ENCODE measurements around the gene FREY1. TPM values are rescaled to one million over a fixed set of nuclear protein-coding genes. Genes with fewer than 3 reads are reported as not detected.

Gene FREY1
- total RNA-seq (under 1 TPM; 0.35 to 0.89 TPM), polyA plus RNA-seq (ENCODE audit: insufficient read length in 6 of 6) (under 1 TPM in 4 of 6 donors, not detected in 2; 0.21 to 0.52 (median 0.38) TPM)
- long read RNA-seq, donor 1, result 0 reads
- long read RNA-seq, donor 2, result 0 reads
- long read RNA-seq, donor 3, result 0 reads
- long read RNA-seq, donor 4, result 0 reads
- long read RNA-seq, donor 5, result 0 reads
- long read RNA-seq, donor 6, result 0 reads
- long read RNA-seq, donor 7, result 0 reads
- long read RNA-seq, donor 8, result 0 reads
- long read RNA-seq, donor 9, result 0 reads
- long read RNA-seq, donor 10, result 0 reads
- long read RNA-seq, donor 11, result 0 reads
- long read RNA-seq, donor 12, result 0 reads

GRCh38 chr11:45906965-45907611 is at the start of gene FREY1:
Gene FREY1, minus strand, starts transcription at chr11:45907271. Its CDS starts 26 bp downstream, at chr11:45907245.
- ATAC-seq, result peak; percentile 9
- DNase-seq, result peak in 1 of 4 donors; percentile 69
- TF ChIP-seq CTCF (IDR thresholded peaks at IDR 0.05), result no peak
- no peaks in the 10 kb centered on the region for H3K4me1 ChIP-seq
- intact Hi-C loops (cut with DNase I), result no loop called here
- H3K27me3 ChIP-seq, result no peaks in the 10 kb centered on the region
- H3K4me3 ChIP-seq, result no peak within 1 kb of the TSS
- peaks cover 0 to 35% of the 10 kb centered on the region in 2 donors for H3K36me3 ChIP-seq
- H3K9me3 ChIP-seq, result no peaks in the 10 kb centered on the region
- H3K27ac ChIP-seq, result no peak within 1 kb of the TSS

GRCh38 chr11:45949992-45950407 is 42.9 kb upstream of the FREY1 start:
- ATAC-seq (no peak), DNase-seq (no peak)
- no peak for TF ChIP-seq CTCF (IDR thresholded peaks at IDR 0.05)
- Histone ChIP-seq H3K4me1 (no peaks in the 10 kb centered on the region), H3K36me3 (peaks cover 0 to 90% of the 10 kb centered on the region in 2 donors), H3K4me3 (no peak overlapping the region), H3K27ac (no peak overlapping the region), H3K27me3 (no peaks in the 10 kb centered on the region), H3K9me3 (no peaks in the 10 kb centered on the region)
- intact Hi-C loops (cut with DNase I), result no loop called here

- H3K36me3 ChIP-seq, result peaks cover 0 to 100% of the 10 kb centered on the region in 2 donors
- no peaks in the 10 kb centered on the region for H3K9me3 ChIP-seq
- no peak for TF ChIP-seq CTCF (IDR thresholded peaks at IDR 0.05)
- no peak for ATAC-seq
- no peaks in the 10 kb centered on the region for H3K27me3 ChIP-seq
- intact Hi-C loops (cut with DNase I), result no loop called here
- no peak for DNase-seq
- H3K4me3 ChIP-seq, result no peak overlapping the region
- H3K27ac ChIP-seq, result no peak overlapping the region
- no peaks in the 10 kb centered on the region for H3K4me1 ChIP-seq
Measured at GRCh38 chr11:45948356-45948755, 41.3 kb upstream of the FREY1 start.

GRCh38 chr11:45947885-45948284 is 40.8 kb upstream of the FREY1 start:
- H3K27ac ChIP-seq, result no peak overlapping the region
- H3K27me3 ChIP-seq, result no peaks in the 10 kb centered on the region
- intact Hi-C loops (cut with DNase I), result no loop called here
- H3K4me1 ChIP-seq, result no peaks in the 10 kb centered on the region
- ATAC-seq, result no peak
- no peak for TF ChIP-seq CTCF (IDR thresholded peaks at IDR 0.05)
- DNase-seq, result no peak
- peaks cover 0 to 100% of the 10 kb centered on the region in 2 donors for H3K36me3 ChIP-seq
- H3K9me3 ChIP-seq, result no peaks in the 10 kb centered on the region
- H3K4me3 ChIP-seq, result no peak overlapping the region

GRCh38 chr11:45945397-45945999 is 38.4 kb upstream of the FREY1 start:
- Histone ChIP-seq H3K4me3 (no peak overlapping the region), H3K36me3 (peaks cover 0 to 97% of the 10 kb centered on the region in 2 donors), H3K27ac (no peak overlapping the region), H3K4me1 (no peaks in the 10 kb centered on the region), H3K9me3 (no peaks in the 10 kb centered on the region), H3K27me3 (no peaks in the 10 kb centered on the region)
- DNase-seq, result no peak
- TF ChIP-seq CTCF (IDR thresholded peaks at IDR 0.05), result no peak
- no peak for ATAC-seq
- intact Hi-C loops (cut with DNase I), result no loop called here
